OCI-LY3 (cell line): Measurements from ENCODE around the gene DOCK2.

ENCODE experiments used
- EZH2phosphoT487 ChIP-seq: fragments of 200-600 bp; shearing (Covaris generic); IDR thresholded peaks from 2 replicates; pipeline ENCODE4 v1.6.1; 2018; ENCODE audit warnings: antibody characterized with exemption, mixed run types, low read depth
- TF ChIP-seq, protein P1 (sequence below): fragments of 200-600, 300-600 bp; sonication (generic); IDR thresholded peaks from 2 replicates; pipeline ENCODE4 v1.5.1; 2014; ENCODE audit warnings: antibody characterized with exemption, low read length, low read depth

DNA sequence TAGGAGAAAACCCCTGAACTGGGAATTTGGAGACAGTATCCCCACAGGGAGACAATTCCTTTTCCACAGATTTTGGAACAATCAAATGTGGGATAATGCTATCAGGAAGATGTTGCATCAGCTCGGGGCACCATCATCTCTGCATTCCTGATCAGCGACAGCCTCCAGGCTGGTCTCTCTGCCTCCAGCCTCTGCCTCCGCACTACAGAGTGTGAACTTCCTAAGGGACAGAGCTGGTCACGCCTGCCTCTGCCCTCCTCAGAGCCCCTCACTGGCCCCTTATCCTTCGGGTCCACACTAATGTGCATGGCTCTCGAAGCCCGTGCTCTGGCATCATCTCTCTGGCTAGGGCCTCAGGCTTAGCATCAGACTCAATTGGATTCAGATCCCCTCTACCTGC is 477.2 kb downstream of the DOCK2 start:
- TF ChIP-seq, protein P1, sequence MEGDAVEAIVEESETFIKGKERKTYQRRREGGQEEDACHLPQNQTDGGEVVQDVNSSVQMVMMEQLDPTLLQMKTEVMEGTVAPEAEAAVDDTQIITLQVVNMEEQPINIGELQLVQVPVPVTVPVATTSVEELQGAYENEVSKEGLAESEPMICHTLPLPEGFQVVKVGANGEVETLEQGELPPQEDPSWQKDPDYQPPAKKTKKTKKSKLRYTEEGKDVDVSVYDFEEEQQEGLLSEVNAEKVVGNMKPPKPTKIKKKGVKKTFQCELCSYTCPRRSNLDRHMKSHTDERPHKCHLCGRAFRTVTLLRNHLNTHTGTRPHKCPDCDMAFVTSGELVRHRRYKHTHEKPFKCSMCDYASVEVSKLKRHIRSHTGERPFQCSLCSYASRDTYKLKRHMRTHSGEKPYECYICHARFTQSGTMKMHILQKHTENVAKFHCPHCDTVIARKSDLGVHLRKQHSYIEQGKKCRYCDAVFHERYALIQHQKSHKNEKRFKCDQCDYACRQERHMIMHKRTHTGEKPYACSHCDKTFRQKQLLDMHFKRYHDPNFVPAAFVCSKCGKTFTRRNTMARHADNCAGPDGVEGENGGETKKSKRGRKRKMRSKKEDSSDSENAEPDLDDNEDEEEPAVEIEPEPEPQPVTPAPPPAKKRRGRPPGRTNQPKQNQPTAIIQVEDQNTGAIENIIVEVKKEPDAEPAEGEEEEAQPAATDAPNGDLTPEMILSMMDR, result no peak
- TF ChIP-seq EZH2phosphoT487, result no peak
